ENCODE measurements around the gene FEZ2. TPM values are rescaled to one million over a fixed set of nuclear protein-coding genes. Genes with fewer than 3 reads are reported as not detected.

Gene FEZ2
- polyA plus RNA-seq, 2 donors: 8.6 to 11.7 TPM

DNA sequence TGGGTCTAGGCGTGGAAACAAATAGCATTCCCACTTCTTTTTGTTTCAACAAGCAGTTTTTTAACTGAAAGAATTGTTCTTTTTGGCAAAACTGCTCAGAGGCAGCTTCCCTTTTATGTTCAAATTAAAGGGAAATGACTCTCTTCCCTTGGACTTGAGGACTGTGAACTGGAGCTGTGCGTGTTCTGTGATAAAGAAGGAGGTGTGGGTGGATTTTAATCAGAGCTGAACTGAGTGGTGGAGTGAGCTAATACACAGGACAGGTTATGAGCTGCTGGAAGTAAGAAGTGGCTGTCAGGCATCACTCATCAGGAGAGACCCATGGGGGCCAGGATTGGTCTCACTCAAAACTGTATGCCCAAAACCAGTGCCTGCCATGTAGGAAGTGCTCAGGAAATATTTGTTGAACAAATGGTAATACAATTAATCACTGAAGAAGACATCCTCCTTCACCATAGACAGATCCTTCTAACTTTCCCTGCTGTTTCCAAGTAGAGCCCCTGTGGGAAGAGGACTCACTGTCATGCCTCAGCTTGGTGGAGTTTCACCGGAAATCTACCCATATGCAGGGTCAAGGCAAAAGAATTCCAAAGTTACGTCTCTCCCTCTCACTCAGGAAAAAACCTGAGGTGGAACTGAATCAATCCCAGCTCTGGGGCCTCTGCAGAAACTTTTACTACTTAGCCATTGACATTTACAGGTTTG, 55.9 kb downstream of the FEZ2 start:
- H3K4me3 ChIP-seq (ENCODE audit: low read depth in 1 of 2, low read length in 2 of 2): no peak overlapping the region
- H3K4me1 ChIP-seq (ENCODE audit: control insufficient read depth in 2 of 2, insufficient read depth in 2 of 2, low read length in 1 of 2): peaks cover 0 to 3% of the 10 kb centered on the region in 2 donors
- H3K27ac ChIP-seq (ENCODE audit: low read depth in 2 of 2, low read length in 1 of 2): no peak overlapping the region
- no peaks in the 10 kb centered on the region for H3K9me3 ChIP-seq (ENCODE audit: control insufficient read depth in 2 of 2, insufficient read depth in 1 of 2, low read depth in 1 of 2, low read length in 1 of 2)
- WGBS, 2 donors: 82% methylated on average over 4 of the region's 4 CpGs
- H3K36me3 ChIP-seq (ENCODE audit: control insufficient read depth in 2 of 2, insufficient read depth in 2 of 2, low read length in 1 of 2): peaks cover 9 to 11% of the 10 kb centered on the region in 2 donors
- H3K27me3 ChIP-seq (ENCODE audit: control insufficient read depth in 1 of 2, insufficient read depth in 2 of 2, low read length in 2 of 2): no peaks in the 10 kb centered on the region

DNA sequence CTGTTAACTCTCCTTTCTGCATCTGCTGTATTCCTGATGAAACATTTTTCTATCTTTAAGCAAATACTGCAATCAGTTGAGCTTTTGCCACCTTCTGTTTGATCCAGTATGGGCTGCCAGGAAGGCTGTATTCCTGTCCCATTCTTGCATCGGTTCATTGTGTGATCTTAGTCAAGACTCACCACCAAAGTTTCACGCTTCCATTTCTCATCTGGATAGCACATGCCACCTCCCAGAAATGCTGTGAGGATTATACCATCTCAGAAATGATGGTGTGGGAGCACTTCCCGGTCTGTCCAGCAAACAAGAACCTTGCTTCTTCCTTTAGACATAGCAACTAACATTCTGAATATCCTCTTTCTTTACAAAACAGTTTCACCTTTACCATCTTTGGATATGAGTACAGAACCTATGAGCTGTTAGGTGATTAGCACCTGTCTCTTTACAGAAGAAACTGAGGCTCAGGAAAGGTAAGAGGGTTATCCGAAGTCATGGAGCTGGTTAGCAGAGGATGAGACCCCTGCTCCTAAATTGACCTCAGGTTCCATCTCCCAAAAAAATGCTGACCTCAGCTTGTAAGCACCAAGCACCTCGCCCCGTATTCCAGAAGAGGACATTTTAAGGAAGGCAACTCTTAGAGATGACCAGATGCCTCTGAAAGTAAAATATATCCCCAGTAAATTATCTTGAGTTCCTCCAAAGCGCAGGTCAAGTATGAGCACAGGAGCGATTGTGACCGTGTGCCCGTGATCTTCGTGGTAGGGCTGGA, 56.8 kb downstream of the FEZ2 start:
- peaks cover 9 to 11% of the 10 kb centered on the region in 2 donors for H3K36me3 ChIP-seq (ENCODE audit: control insufficient read depth in 2 of 2, insufficient read depth in 2 of 2, low read length in 1 of 2)
- no peak overlapping the region for H3K4me3 ChIP-seq (ENCODE audit: low read depth in 1 of 2, low read length in 2 of 2)
- H3K9me3 ChIP-seq (ENCODE audit: control insufficient read depth in 2 of 2, insufficient read depth in 1 of 2, low read depth in 1 of 2, low read length in 1 of 2): no peaks in the 10 kb centered on the region
- 88 to 90% methylated on average over 11 of the region's 11 CpGs for WGBS, 2 donors
- peaks cover 0 to 3% of the 10 kb centered on the region in 2 donors for H3K4me1 ChIP-seq (ENCODE audit: control insufficient read depth in 2 of 2, insufficient read depth in 2 of 2, low read length in 1 of 2)
- H3K27ac ChIP-seq (ENCODE audit: low read depth in 2 of 2, low read length in 1 of 2): no peak overlapping the region
- H3K27me3 ChIP-seq (ENCODE audit: control insufficient read depth in 1 of 2, insufficient read depth in 2 of 2, low read length in 2 of 2): no peaks in the 10 kb centered on the region

DNA sequence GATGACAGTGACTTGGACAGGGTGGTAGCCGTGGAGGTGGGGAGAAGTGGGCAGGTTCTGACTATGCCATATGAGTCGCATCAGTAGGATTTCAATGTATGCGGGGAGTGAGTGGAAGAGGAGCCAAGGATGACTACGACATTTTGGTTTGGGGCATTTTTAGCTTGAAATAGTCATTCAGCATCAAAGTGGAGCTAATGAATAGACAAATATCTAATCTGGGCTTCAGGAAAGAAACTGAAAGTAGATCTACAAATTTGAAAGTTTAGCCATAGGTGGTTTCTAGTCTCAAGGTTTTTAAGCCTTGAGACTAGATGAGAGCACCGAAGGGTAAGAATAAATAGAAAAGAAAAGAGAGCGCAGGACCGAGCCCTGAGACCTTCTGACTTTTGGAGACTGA, 58.3 kb downstream of the FEZ2 start:
- H3K27me3 ChIP-seq (ENCODE audit: control insufficient read depth in 1 of 2, insufficient read depth in 2 of 2, low read length in 2 of 2): no peaks in the 10 kb centered on the region
- no peaks in the 10 kb centered on the region for H3K9me3 ChIP-seq (ENCODE audit: control insufficient read depth in 2 of 2, insufficient read depth in 1 of 2, low read depth in 1 of 2, low read length in 1 of 2)
- H3K27ac ChIP-seq (ENCODE audit: low read depth in 2 of 2, low read length in 1 of 2): no peak overlapping the region
- no peak overlapping the region for H3K4me3 ChIP-seq (ENCODE audit: low read depth in 1 of 2, low read length in 2 of 2)
- H3K36me3 ChIP-seq (ENCODE audit: control insufficient read depth in 2 of 2, insufficient read depth in 2 of 2, low read length in 1 of 2): peaks cover 9 to 11% of the 10 kb centered on the region in 2 donors
- 82 to 88% methylated on average over 7 of the region's 7 CpGs for WGBS, 2 donors
- H3K4me1 ChIP-seq (ENCODE audit: control insufficient read depth in 2 of 2, insufficient read depth in 2 of 2, low read length in 1 of 2): peaks cover 0 to 3% of the 10 kb centered on the region in 2 donors

DNA sequence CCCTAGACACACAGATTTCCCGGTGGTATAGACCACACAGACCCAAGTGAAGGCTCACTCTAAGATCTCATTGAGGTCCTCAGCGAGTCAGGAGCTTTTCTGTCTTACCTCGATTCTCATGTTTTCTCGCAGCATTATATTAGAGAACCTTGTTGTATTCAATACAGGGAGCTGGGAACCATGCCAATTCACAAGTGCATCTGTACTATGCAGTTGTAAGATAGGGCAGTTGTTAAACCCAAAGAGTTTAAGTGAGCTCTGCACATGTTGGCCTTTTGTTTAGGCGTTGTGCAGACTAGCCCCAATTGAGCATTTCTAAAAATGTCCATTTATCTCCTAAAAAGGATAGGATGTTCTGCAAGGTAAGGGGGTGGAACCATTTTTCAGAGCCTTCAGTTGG, 59.6 kb downstream of the FEZ2 start:
- Histone ChIP-seq H3K4me3 (ENCODE audit: low read depth in 1 of 2, low read length in 2 of 2) (no peak overlapping the region), H3K9me3 (ENCODE audit: control insufficient read depth in 2 of 2, insufficient read depth in 1 of 2, low read depth in 1 of 2, low read length in 1 of 2) (no peaks in the 10 kb centered on the region), H3K27me3 (ENCODE audit: control insufficient read depth in 1 of 2, insufficient read depth in 2 of 2, low read length in 2 of 2) (no peaks in the 10 kb centered on the region), H3K4me1 (ENCODE audit: control insufficient read depth in 2 of 2, insufficient read depth in 2 of 2, low read length in 1 of 2) (peaks cover 0 to 3% of the 10 kb centered on the region in 2 donors), H3K36me3 (ENCODE audit: control insufficient read depth in 2 of 2, insufficient read depth in 2 of 2, low read length in 1 of 2) (peaks cover 9 to 11% of the 10 kb centered on the region in 2 donors), H3K27ac (ENCODE audit: low read depth in 2 of 2, low read length in 1 of 2) (no peak overlapping the region)
- WGBS, 2 donors: 80 to 89% methylated on average over 5 of the region's 5 CpGs

DNA sequence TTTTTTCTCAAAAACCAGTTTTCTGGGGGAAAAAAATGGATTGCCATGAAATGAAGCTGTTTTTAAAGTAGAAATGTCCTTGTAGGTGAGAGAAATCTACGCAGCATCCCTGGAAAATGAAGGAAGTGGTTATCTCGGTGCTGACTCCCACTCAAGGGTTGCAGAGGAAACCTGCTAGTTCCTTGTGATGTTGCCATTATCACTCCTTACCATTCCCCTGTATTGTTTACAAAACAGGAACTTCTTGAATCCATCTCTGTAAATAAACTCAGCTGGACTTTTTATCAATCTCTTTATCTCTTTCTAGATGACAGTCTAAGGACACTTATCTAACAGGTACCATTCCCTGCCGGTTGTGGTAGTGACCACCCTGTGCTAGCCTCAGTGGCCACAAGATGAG, 61.2 kb downstream of the FEZ2 start:
- no peak overlapping the region for H3K27ac ChIP-seq (ENCODE audit: low read depth in 2 of 2, low read length in 1 of 2)
- no peaks in the 10 kb centered on the region for H3K4me1 ChIP-seq (ENCODE audit: control insufficient read depth in 2 of 2, insufficient read depth in 2 of 2, low read length in 1 of 2)
- no peaks in the 10 kb centered on the region for H3K9me3 ChIP-seq (ENCODE audit: control insufficient read depth in 2 of 2, insufficient read depth in 1 of 2, low read depth in 1 of 2, low read length in 1 of 2)
- no peak overlapping the region for H3K4me3 ChIP-seq (ENCODE audit: low read depth in 1 of 2, low read length in 2 of 2)
- WGBS, 2 donors: 84 to 85% methylated on average over 3 of the region's 3 CpGs
- H3K27me3 ChIP-seq (ENCODE audit: control insufficient read depth in 1 of 2, insufficient read depth in 2 of 2, low read length in 2 of 2): no peaks in the 10 kb centered on the region
- peaks cover 8 to 9% of the 10 kb centered on the region in 2 donors for H3K36me3 ChIP-seq (ENCODE audit: control insufficient read depth in 2 of 2, insufficient read depth in 2 of 2, low read length in 1 of 2)

GRCh38 chr2:36535099-36535498, 62.9 kb downstream of the FEZ2 start:
- H3K27me3 ChIP-seq (ENCODE audit: control insufficient read depth in 1 of 2, insufficient read depth in 2 of 2, low read length in 2 of 2): no peaks in the 10 kb centered on the region
- H3K4me3 ChIP-seq (ENCODE audit: low read depth in 1 of 2, low read length in 2 of 2): no peak overlapping the region
- H3K9me3 ChIP-seq (ENCODE audit: control insufficient read depth in 2 of 2, insufficient read depth in 1 of 2, low read depth in 1 of 2, low read length in 1 of 2): no peaks in the 10 kb centered on the region
- H3K4me1 ChIP-seq (ENCODE audit: control insufficient read depth in 2 of 2, insufficient read depth in 2 of 2, low read length in 1 of 2): no peaks in the 10 kb centered on the region
- H3K27ac ChIP-seq (ENCODE audit: low read depth in 2 of 2, low read length in 1 of 2): no peak overlapping the region
- peaks cover 4 to 12% of the 10 kb centered on the region in 2 donors for H3K36me3 ChIP-seq (ENCODE audit: control insufficient read depth in 2 of 2, insufficient read depth in 2 of 2, low read length in 1 of 2)
- 88 to 92% methylated on average over 2 of the region's 2 CpGs for WGBS, 2 donors

- Histone ChIP-seq H3K36me3 (ENCODE audit: control insufficient read depth in 2 of 2, insufficient read depth in 2 of 2, low read length in 1 of 2) (peaks cover 4 to 12% of the 10 kb centered on the region in 2 donors), H3K9me3 (ENCODE audit: control insufficient read depth in 2 of 2, insufficient read depth in 1 of 2, low read depth in 1 of 2, low read length in 1 of 2) (no peaks in the 10 kb centered on the region), H3K27ac (ENCODE audit: low read depth in 2 of 2, low read length in 1 of 2) (no peak overlapping the region), H3K4me3 (ENCODE audit: low read depth in 1 of 2, low read length in 2 of 2) (no peak overlapping the region), H3K4me1 (ENCODE audit: control insufficient read depth in 2 of 2, insufficient read depth in 2 of 2, low read length in 1 of 2) (no peaks in the 10 kb centered on the region), H3K27me3 (ENCODE audit: control insufficient read depth in 1 of 2, insufficient read depth in 2 of 2, low read length in 2 of 2) (no peaks in the 10 kb centered on the region)
These were observed 63.6 kb downstream of the FEZ2 start for GRCh38 chr2:36534275-36534799.

DNA sequence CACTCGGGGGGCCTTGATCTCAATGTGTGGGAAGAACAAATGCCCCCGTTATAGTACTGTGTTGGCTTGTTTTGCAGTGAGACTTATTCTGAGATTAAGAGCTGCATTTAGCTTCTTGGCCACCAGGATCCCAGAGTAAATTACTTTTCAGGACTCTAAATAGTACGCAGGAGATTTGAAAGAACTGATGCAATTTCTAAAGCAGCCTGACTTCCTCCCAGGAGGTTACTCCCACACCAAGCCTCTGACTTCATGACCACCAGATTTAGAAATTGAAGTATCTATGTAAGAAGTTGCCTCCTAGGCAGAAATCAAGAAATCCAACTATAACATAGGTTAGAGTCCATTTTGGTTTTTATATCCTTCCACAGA, 67.0 kb downstream of the FEZ2 start:
- peaks cover 0 to 6% of the 10 kb centered on the region in 2 donors for H3K36me3 ChIP-seq (ENCODE audit: control insufficient read depth in 2 of 2, insufficient read depth in 2 of 2, low read length in 1 of 2)
- H3K9me3 ChIP-seq (ENCODE audit: control insufficient read depth in 2 of 2, insufficient read depth in 1 of 2, low read depth in 1 of 2, low read length in 1 of 2): no peaks in the 10 kb centered on the region
- 84 to 89% methylated on average over 3 of the region's 3 CpGs for WGBS, 2 donors
- H3K27ac ChIP-seq (ENCODE audit: low read depth in 2 of 2, low read length in 1 of 2): no peak overlapping the region
- H3K27me3 ChIP-seq (ENCODE audit: control insufficient read depth in 1 of 2, insufficient read depth in 2 of 2, low read length in 2 of 2): no peaks in the 10 kb centered on the region
- H3K4me3 ChIP-seq (ENCODE audit: low read depth in 1 of 2, low read length in 2 of 2): no peak overlapping the region
- H3K4me1 ChIP-seq (ENCODE audit: control insufficient read depth in 2 of 2, insufficient read depth in 2 of 2, low read length in 1 of 2): no peaks in the 10 kb centered on the region

- Histone ChIP-seq H3K27me3 (ENCODE audit: control insufficient read depth in 1 of 2, insufficient read depth in 2 of 2, low read length in 2 of 2) (no peaks in the 10 kb centered on the region), H3K4me1 (ENCODE audit: control insufficient read depth in 2 of 2, insufficient read depth in 2 of 2, low read length in 1 of 2) (no peaks in the 10 kb centered on the region), H3K9me3 (ENCODE audit: control insufficient read depth in 2 of 2, insufficient read depth in 1 of 2, low read depth in 1 of 2, low read length in 1 of 2) (no peaks in the 10 kb centered on the region), H3K4me3 (ENCODE audit: low read depth in 1 of 2, low read length in 2 of 2) (no peak overlapping the region), H3K36me3 (ENCODE audit: control insufficient read depth in 2 of 2, insufficient read depth in 2 of 2, low read length in 1 of 2) (peaks cover 0 to 6% of the 10 kb centered on the region in 2 donors), H3K27ac (ENCODE audit: low read depth in 2 of 2, low read length in 1 of 2) (no peak overlapping the region)
- 90 to 92% methylated on average over 9 of the region's 9 CpGs for WGBS, 2 donors
These were observed 67.6 kb downstream of the FEZ2 start for GRCh38 chr2:36530178-36530982.

Data from esophagus (tissue), 2 donors.